ENCODE results near the gene TMCC1. TPM values are rescaled to one million over a fixed set of nuclear protein-coding genes. Genes with fewer than 3 reads are reported as not detected.

Gene TMCC1
- total RNA-seq, 1 donor from 2014 or later: 42.3 TPM

DNA sequence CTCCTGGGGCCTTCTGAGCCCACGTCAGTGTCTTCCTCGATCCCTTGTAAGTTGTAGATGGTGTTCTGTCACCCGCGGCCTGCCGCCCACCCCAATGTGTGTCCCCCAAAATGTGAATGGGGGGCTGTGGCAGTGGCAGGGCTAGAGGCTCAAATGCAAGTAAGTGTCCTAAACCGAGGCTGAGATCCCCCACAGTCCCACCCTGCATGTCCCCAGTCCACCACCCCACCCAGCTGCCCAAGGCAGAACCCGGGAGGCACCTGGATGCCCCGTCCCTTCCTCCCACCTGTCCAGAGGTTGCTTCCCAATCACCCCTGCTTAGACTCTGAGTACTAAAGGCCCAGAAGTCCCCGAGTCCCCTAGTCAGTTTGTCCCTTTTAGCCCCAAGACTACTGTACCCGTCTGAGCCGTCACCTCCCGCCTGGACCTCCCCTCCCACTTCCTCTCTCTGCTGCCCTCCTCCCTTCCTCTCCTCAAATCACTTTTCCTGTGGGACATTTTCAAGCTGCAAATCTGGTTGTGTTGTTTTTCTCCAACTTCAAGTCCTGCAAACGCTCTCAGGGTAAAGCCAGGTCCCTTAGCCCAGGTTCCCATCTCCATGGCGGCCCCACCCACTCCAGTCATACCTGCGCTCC, 275.2 kb downstream of the TMCC1 start:
- intact Hi-C loops (cut with DNase I): no loop called here
- H3K4me1 ChIP-seq: peaks cover 69% of the 10 kb centered on the region
- H3K27ac ChIP-seq: no peak overlapping the region
- H3K27me3 ChIP-seq: no peaks in the 10 kb centered on the region
- H3K9me3 ChIP-seq: no peaks in the 10 kb centered on the region
- no peak overlapping the region for H3K4me3 ChIP-seq
- TF ChIP-seq, protein P1, sequence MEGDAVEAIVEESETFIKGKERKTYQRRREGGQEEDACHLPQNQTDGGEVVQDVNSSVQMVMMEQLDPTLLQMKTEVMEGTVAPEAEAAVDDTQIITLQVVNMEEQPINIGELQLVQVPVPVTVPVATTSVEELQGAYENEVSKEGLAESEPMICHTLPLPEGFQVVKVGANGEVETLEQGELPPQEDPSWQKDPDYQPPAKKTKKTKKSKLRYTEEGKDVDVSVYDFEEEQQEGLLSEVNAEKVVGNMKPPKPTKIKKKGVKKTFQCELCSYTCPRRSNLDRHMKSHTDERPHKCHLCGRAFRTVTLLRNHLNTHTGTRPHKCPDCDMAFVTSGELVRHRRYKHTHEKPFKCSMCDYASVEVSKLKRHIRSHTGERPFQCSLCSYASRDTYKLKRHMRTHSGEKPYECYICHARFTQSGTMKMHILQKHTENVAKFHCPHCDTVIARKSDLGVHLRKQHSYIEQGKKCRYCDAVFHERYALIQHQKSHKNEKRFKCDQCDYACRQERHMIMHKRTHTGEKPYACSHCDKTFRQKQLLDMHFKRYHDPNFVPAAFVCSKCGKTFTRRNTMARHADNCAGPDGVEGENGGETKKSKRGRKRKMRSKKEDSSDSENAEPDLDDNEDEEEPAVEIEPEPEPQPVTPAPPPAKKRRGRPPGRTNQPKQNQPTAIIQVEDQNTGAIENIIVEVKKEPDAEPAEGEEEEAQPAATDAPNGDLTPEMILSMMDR (IDR thresholded peaks at IDR 0.05): no peak
- no peaks in the 10 kb centered on the region for H3K36me3 ChIP-seq
- no peak for ATAC-seq
- peak; percentile 62 for DNase-seq

DNA sequence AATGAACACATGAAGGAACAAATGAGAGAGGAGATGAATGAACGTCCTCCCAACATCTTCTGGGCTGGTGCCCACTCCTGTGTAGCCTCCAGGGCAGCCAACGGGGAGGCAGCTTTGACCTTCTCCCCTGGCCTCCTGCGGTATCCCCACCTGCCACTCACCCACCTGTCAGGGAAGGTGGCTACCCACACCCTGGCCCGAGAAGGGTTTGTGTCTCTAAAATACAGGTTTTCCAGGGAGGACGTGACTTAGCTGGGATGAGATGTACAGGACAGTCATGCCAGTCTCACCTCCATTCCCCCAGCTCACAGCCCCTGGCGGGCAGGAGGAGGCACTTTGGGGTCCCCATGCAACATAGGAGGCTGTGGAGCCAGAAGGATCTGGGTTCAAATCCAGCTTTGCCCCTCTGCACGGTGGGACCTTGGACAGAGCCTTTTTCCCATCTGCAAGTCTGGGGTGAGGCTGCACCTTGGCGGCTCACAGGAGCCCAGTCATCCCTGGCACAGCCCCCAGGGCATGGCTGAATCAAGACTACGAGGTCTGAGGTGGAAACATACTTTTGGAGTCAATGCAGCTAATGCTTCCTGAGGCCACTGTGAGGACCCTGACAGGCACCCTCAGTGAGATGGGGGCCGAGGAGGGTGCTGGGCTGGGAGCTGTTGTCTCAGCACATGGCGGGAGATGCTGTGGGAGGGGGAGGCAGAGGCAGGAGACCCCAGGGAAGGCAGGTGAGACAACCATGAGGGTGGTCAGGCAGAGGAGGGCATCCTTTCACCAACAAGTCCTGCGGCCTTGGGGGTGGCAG, 275.9 kb downstream of the TMCC1 start:
- H3K4me1 ChIP-seq: peaks cover 64% of the 10 kb centered on the region
- TF ChIP-seq, protein P1 (IDR thresholded peaks at IDR 0.05): no peak
- H3K27me3 ChIP-seq: no peaks in the 10 kb centered on the region
- no peak for ATAC-seq
- no peaks in the 10 kb centered on the region for H3K36me3 ChIP-seq
- H3K9me3 ChIP-seq: no peaks in the 10 kb centered on the region
- no peak overlapping the region for H3K4me3 ChIP-seq
- H3K27ac ChIP-seq: peak overlapping the region; percentile 78
- peak; percentile 62 for DNase-seq
- intact Hi-C loops (cut with DNase I): no loop called here

DNA sequence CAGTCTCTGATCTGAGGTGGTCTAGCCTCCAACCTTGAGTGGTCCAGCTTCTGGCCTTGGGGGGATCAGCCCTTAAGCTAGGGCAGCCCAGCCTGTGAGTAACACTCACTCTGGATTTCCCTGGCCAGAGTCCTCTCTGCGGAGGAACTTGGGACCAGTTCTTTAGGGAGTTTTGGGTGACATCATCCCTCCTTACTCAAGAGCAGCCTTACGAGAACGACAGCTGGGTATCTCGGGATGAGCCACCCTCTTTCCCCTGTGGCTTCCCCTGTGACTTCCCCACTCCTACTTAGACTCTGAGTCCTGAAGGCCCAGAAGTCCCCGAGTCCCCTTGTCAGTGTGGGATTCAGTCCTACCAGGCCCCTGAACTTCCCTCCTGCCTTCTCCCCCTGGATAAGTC, 276.8 kb downstream of the TMCC1 start:
- Histone ChIP-seq H3K27me3 (no peaks in the 10 kb centered on the region), H3K4me1 (peaks cover 67% of the 10 kb centered on the region), H3K4me3 (no peak overlapping the region), H3K36me3 (no peaks in the 10 kb centered on the region), H3K9me3 (no peaks in the 10 kb centered on the region), H3K27ac (peak overlapping the region; percentile 78)
- DNase-seq (no peak), ATAC-seq (peak; percentile 58)
- TF ChIP-seq, protein P1 (IDR thresholded peaks at IDR 0.05): no peak
- intact Hi-C loops (cut with DNase I): no loop called here

DNA sequence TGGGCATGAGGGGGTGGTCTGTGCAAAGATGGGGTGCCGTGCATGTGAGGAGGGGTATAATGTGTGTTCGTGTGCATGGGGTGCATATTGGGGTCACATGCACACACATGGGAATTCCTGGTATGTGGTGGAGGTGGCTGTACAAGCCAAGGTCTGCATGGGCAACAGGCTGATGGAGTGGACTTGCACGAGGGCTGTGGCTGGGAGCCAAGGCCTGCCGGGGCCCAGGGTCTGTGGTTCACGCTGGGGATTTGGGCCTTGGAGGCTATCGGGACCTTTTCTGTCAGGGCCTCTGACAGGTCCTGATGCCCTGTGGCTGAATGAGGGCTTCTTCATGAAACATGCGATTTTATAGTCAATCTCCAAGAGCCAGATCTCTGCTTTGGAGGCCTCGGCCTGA, 277.2 kb downstream of the TMCC1 start:
- TF ChIP-seq, protein P1 (IDR thresholded peaks at IDR 0.05): no peak
- Histone ChIP-seq H3K27me3 (no peaks in the 10 kb centered on the region), H3K9me3 (no peaks in the 10 kb centered on the region), H3K4me3 (no peak overlapping the region), H3K36me3 (no peaks in the 10 kb centered on the region), H3K4me1 (peaks cover 71% of the 10 kb centered on the region), H3K27ac (peak overlapping the region; percentile 78)
- no peak for DNase-seq
- no peak for ATAC-seq
- intact Hi-C loops (cut with DNase I): no loop called here

DNA sequence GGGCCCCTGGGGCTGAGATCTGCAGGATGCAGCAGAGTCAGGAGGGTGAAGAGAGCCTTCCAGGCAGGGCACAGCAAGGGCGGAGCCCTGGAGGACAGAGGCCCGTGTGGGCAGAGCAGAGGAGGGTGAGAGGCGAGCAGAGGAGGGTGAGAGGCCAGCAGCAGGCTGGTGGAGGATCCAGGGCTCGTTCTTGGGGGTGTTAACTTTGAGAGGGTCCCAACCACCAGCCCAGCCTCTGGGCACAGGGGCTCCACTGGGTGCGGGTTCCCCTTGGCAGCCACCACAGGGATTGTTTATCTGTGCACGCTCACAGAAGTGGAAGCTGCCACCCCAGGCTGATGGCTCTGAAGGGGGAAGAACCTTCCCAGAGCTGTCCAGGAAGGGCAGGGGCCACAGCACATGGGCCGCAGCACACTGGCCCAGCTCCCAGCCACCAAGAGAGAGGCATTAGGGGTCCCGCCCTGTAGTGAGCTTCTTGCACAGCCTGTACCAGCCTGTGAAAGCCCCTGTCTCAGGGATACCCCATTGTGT, 277.7 kb downstream of the TMCC1 start:
- peak; percentile 55 for ATAC-seq
- Histone ChIP-seq H3K27ac (peak overlapping the region; percentile 78), H3K4me3 (no peak overlapping the region), H3K4me1 (peaks cover 73% of the 10 kb centered on the region), H3K36me3 (no peaks in the 10 kb centered on the region), H3K9me3 (no peaks in the 10 kb centered on the region), H3K27me3 (no peaks in the 10 kb centered on the region)
- TF ChIP-seq, protein P1 (IDR thresholded peaks at IDR 0.05): no peak
- intact Hi-C loops (cut with DNase I): no loop called here
- peak; percentile 72 for DNase-seq
